MM.1S (cell line): ENCODE results near the gene RHPN2.
"Not testable (repeated sequence)": the region's sequence is repeated elsewhere in the genome, so short reads cannot be mapped to it uniquely, and the experiment has no call there.

ENCODE experiments used
- DNase-seq: peaks from one replicate; pipeline ENCODE4 v3.0.0-alpha.2; 2015
- H2AFZ ChIP-seq: fragments of 300-600 bp; sonication (generic); 2 replicates; pipeline ENCODE4 v1.6.0; 2016; ENCODE audit warnings: antibody characterized with exemption, low read length
- H3F3A ChIP-seq: fragments of 300-600 bp; sonication (generic); 2 replicates; pipeline ENCODE4 v1.6.1; 2016; ENCODE audit warnings: mild to moderate bottlenecking, antibody characterized with exemption, low read length, moderate library complexity, mixed read lengths; ENCODE audit not compliant: insufficient read depth
- H3K27ac ChIP-seq: fragments of 300-600 bp; sonication (generic); 2 replicates; pipeline ENCODE4 v1.5.1; 2016; ENCODE audit warnings: mild to moderate bottlenecking, low read length
- H3K27me3 ChIP-seq: fragments of 300-600 bp; sonication (generic); replicated peaks from 2 replicates; pipeline ENCODE4 v1.6.0; 2016; ENCODE audit warnings: low read length; ENCODE audit not compliant: insufficient read depth
- H3K36me3 ChIP-seq: fragments of 300-600 bp; sonication (generic); replicated peaks from 2 replicates; pipeline ENCODE4 v1.6.1; 2016; ENCODE audit warnings: mild to moderate bottlenecking, low read length, mixed read lengths; ENCODE audit not compliant: insufficient read depth
- H3K4me1 ChIP-seq: fragments of 300-600 bp; sonication (generic); 2 replicates; pipeline ENCODE4 v1.6.1; 2016; ENCODE audit warnings: low read length, mixed read lengths
- H3K4me2 ChIP-seq: fragments of 300-600 bp; sonication (generic); 2 replicates; pipeline ENCODE4 v1.6.0; 2016; ENCODE audit warnings: low read depth, low read length
- H3K4me3 ChIP-seq: fragments of 300-600 bp; sonication (generic); 2 replicates; pipeline ENCODE4 v1.5.1; 2016; ENCODE audit warnings: low read length, mixed read lengths
- H3K79me2 ChIP-seq: fragments of 300-600 bp; sonication (generic); 2 replicates; pipeline ENCODE4 v1.6.1; 2016; ENCODE audit warnings: mixed run types, low read length, mixed read lengths
- H3K9ac ChIP-seq: fragments of 300-600 bp; sonication (generic); 2 replicates; pipeline ENCODE4 v1.6.1; 2016; ENCODE audit warnings: low read length, mixed read lengths
- H3K9me2 ChIP-seq: fragments of 300-600 bp; sonication (generic); replicated peaks from 2 replicates; pipeline ENCODE4 v1.6.1; 2016; ENCODE audit warnings: mild to moderate bottlenecking, low read length, mixed read lengths; ENCODE audit not compliant: insufficient read depth
- H3K9me3 ChIP-seq: fragments of 300-600 bp; sonication (generic); replicated peaks from 2 replicates; pipeline ENCODE4 v1.6.1; 2016; ENCODE audit warnings: mild to moderate bottlenecking, low read length, mixed read lengths; ENCODE audit not compliant: insufficient read depth
- H4K20me1 ChIP-seq: fragments of 300-600 bp; sonication (generic); 2 replicates; pipeline ENCODE4 v1.6.1; 2016; ENCODE audit warnings: mild to moderate bottlenecking, low read length, moderate library complexity, mixed read lengths; ENCODE audit not compliant: insufficient read depth
- CTCF ChIP-seq: fragments of 300-600 bp; sonication (generic); IDR thresholded peaks from 2 replicates; pipeline ENCODE4 v1.5.1; 2016; ENCODE audit warnings: antibody characterized with exemption, low read length, mixed read lengths
- EZH2 ChIP-seq: fragments of 300-600 bp; sonication (generic); optimal IDR thresholded peaks from 2 replicates; pipeline ENCODE3; 2017; ENCODE audit warnings: low read depth, mild to moderate bottlenecking, antibody characterized with exemption, low read length, mixed read lengths
- EZH2phosphoT487 ChIP-seq: fragments of 300-600 bp; sonication (generic); IDR thresholded peaks from 2 replicates; pipeline ENCODE4 v1.6.1; 2018; ENCODE audit warnings: antibody characterized with exemption, low read length

RHPN2 gene

GRCh38 chr19:32945260-32945659 lies 119.4 kb downstream of the RHPN2 start:
- no peaks in the 10 kb centered on the region for H3K79me2 ChIP-seq
- no peak overlapping the region for H3K4me2 ChIP-seq
- H3K36me3 ChIP-seq = no peaks in the 10 kb centered on the region
- H3K4me3 ChIP-seq = no peak overlapping the region
- H3K9ac ChIP-seq = no peak overlapping the region
- no peak overlapping the region for H2AFZ ChIP-seq
- DNase-seq = no peak
- TF ChIP-seq EZH2 (no peak), CTCF (no peak), EZH2phosphoT487 (no peak)
- no peaks in the 10 kb centered on the region for H3K9me2 ChIP-seq
- H3K4me1 ChIP-seq = no peaks in the 10 kb centered on the region
- H3K27ac ChIP-seq = no peak overlapping the region
- H3F3A ChIP-seq = no peaks in the 10 kb centered on the region
- H4K20me1 ChIP-seq = no peaks in the 10 kb centered on the region
- no peaks in the 10 kb centered on the region for H3K9me3 ChIP-seq
- H3K27me3 ChIP-seq = no peaks in the 10 kb centered on the region

- not testable (repeated sequence) for H3K9ac ChIP-seq, H3K4me1 ChIP-seq, H2AFZ ChIP-seq, H4K20me1 ChIP-seq, H3K27ac ChIP-seq, DNase-seq, H3K27me3 ChIP-seq, H3K9me2 ChIP-seq, H3K36me3 ChIP-seq, H3K4me2 ChIP-seq, H3F3A ChIP-seq, H3K79me2 ChIP-seq, H3K4me3 ChIP-seq, H3K9me3 ChIP-seq
Observed at GRCh38 chr19:32941273-32941672, 123.4 kb downstream of the RHPN2 start.

GRCh38 chr19:32936065-32936464 lies 128.6 kb downstream of the RHPN2 start:
- H3K27me3 ChIP-seq = no peaks in the 10 kb centered on the region
- no peaks in the 10 kb centered on the region for H3K36me3 ChIP-seq
- no peak for DNase-seq
- no peak overlapping the region for H3K27ac ChIP-seq
- H3K79me2 ChIP-seq = no peaks in the 10 kb centered on the region
- H3K4me2 ChIP-seq = no peak overlapping the region
- no peak overlapping the region for H3K9ac ChIP-seq
- no peak overlapping the region for H3K4me3 ChIP-seq
- H3F3A ChIP-seq = no peaks in the 10 kb centered on the region
- H3K4me1 ChIP-seq = no peaks in the 10 kb centered on the region
- H3K9me3 ChIP-seq = no peaks in the 10 kb centered on the region
- TF ChIP-seq CTCF (no peak), EZH2phosphoT487 (no peak), EZH2 (no peak)
- no peaks in the 10 kb centered on the region for H3K9me2 ChIP-seq
- no peak overlapping the region for H2AFZ ChIP-seq
- H4K20me1 ChIP-seq = no peaks in the 10 kb centered on the region

GRCh38 chr19:32935629-32936028 lies 129.1 kb downstream of the RHPN2 start:
- Histone ChIP-seq H3K9ac (no peak overlapping the region), H3K4me3 (no peak overlapping the region), H3K4me1 (no peaks in the 10 kb centered on the region), H3K36me3 (no peaks in the 10 kb centered on the region), H4K20me1 (no peaks in the 10 kb centered on the region), H2AFZ (no peak overlapping the region), H3K27ac (no peak overlapping the region), H3K27me3 (no peaks in the 10 kb centered on the region), H3K79me2 (no peaks in the 10 kb centered on the region), H3K9me3 (no peaks in the 10 kb centered on the region), H3K9me2 (no peaks in the 10 kb centered on the region), H3F3A (no peaks in the 10 kb centered on the region), H3K4me2 (no peak overlapping the region)
- no peak for DNase-seq
- TF ChIP-seq EZH2 (no peak), EZH2phosphoT487 (no peak), CTCF (no peak)
